ENCODE data around the gene PFDN4. TPM values are rescaled to one million over a fixed set of nuclear protein-coding genes. Genes with fewer than 3 reads are reported as not detected.

The PFDN4 gene
- total and polyA plus RNA-seq, 7 experiments from 2014 or later = 14.6 to 46.5 (median 19.7) TPM

- intact Hi-C loops (cut with micrococcal nuclease) = loop anchor here (1.0 to 5.0 kb wide), 5 partner anchors 103 to 1957 kb away; no protein-coding TSS in a partner anchor
- Mint-ChIP-seq H3K4me1 (peaks cover 0 to 4% (median 0%) of the 10 kb centered on the region in 7 donors), H3K9me3 (no peaks in the 10 kb centered on the region), H3K27me3 (peaks cover 0 to 4% (median 0%) of the 10 kb centered on the region in 5 donors), H3K4me3 (no peak overlapping the region), H3K27ac (peak overlapping the region in 1 of 9 donors; percentile 41), H3K36me3 (no peaks in the 10 kb centered on the region)
- ChIA-PET CTCF (interaction anchor here (0.6 to 3.8 kb wide), 7 partner anchors 9 to 452 kb away, joined by 3 to 17 read pairs (median 4); partner anchors contain the start of gene PFDN4), POLR2A (no interaction called here)
- no peaks in the 10 kb centered on the region for H3K4me1 ChIP-seq (ENCODE audit: control insufficient read depth in 2 of 2, insufficient read depth in 2 of 2, low read length in 2 of 2)
- H3K27me3 ChIP-seq (ENCODE audit: control insufficient read depth in 2 of 2, insufficient read depth in 2 of 2, low read length in 2 of 2) = no peaks in the 10 kb centered on the region
- DNase-seq (no peak), ATAC-seq (no peak)
- H3K27ac ChIP-seq (ENCODE audit: low read depth, low read length) = no peak overlapping the region
- no peaks in the 10 kb centered on the region for H3K36me3 ChIP-seq (ENCODE audit: control insufficient read depth in 2 of 3, insufficient read depth in 3 of 3, low read length in 3 of 3)
- no peak overlapping the region for H3K4me3 ChIP-seq (ENCODE audit: low read length)
- H3K9me3 ChIP-seq (ENCODE audit: control insufficient read depth in 2 of 3, low read length in 3 of 3) = no peaks in the 10 kb centered on the region
Measured at GRCh38 chr20:54199283-54199682, 8.6 kb upstream of the PFDN4 start.

GRCh38 chr20:54199721-54200176, 8.1 kb upstream of the PFDN4 start:
- H3K9me3 Mint-ChIP-seq = no peaks in the 10 kb centered on the region

GRCh38 chr20:54200487-54201267, 7.2 kb upstream of the PFDN4 start:
- no peaks in the 10 kb centered on the region for H3K4me1 ChIP-seq (ENCODE audit: control insufficient read depth in 2 of 2, insufficient read depth in 2 of 2, low read length in 2 of 2)
- H3K27ac ChIP-seq (ENCODE audit: low read depth, low read length) = no peak overlapping the region
- H3K4me3 ChIP-seq (ENCODE audit: low read length) = no peak overlapping the region
- H3K27me3 Mint-ChIP-seq = peaks cover 0 to 4% (median 0%) of the 10 kb centered on the region in 5 donors
- H3K27ac Mint-ChIP-seq = no peak overlapping the region
- no peaks in the 10 kb centered on the region for H3K36me3 ChIP-seq (ENCODE audit: control insufficient read depth in 2 of 3, insufficient read depth in 3 of 3, low read length in 3 of 3)
- ChIA-PET POLR2A (no interaction called here), CTCF (interaction anchor here (0.7 to 3.8 kb wide), 8 partner anchors 11 to 139 kb away, joined by 3 to 17 read pairs (median 4); no protein-coding TSS in a partner anchor)
- ATAC-seq (no peak), DNase-seq (no peak)
- no peaks in the 10 kb centered on the region for H3K9me3 ChIP-seq (ENCODE audit: control insufficient read depth in 2 of 3, low read length in 3 of 3)
- H3K4me1 Mint-ChIP-seq = peaks cover 0 to 4% (median 0%) of the 10 kb centered on the region in 7 donors
- intact Hi-C loops (cut with micrococcal nuclease) = loop anchor here (10.0 kb wide), 2 partner anchors 616 to 986 kb away; no protein-coding TSS in a partner anchor
- H3K27me3 ChIP-seq (ENCODE audit: control insufficient read depth in 2 of 2, insufficient read depth in 2 of 2, low read length in 2 of 2) = no peaks in the 10 kb centered on the region
- no peak overlapping the region for H3K4me3 Mint-ChIP-seq
- no peaks in the 10 kb centered on the region for H3K9me3 Mint-ChIP-seq
- no peaks in the 10 kb centered on the region for H3K36me3 Mint-ChIP-seq

More at GRCh38 chr20:54199721-54200176, 8.1 kb upstream of the PFDN4 start:
- CTCF ChIA-PET = interaction anchor here (0.6 to 3.8 kb wide), 8 partner anchors 9 to 453 kb away, joined by 3 to 17 read pairs (median 4); partner anchors contain the start of gene PFDN4
- Histone ChIP-seq H3K4me1 (ENCODE audit: control insufficient read depth in 2 of 2, insufficient read depth in 2 of 2, low read length in 2 of 2) (no peaks in the 10 kb centered on the region), H3K9me3 (ENCODE audit: control insufficient read depth in 2 of 3, low read length in 3 of 3) (no peaks in the 10 kb centered on the region), H3K27ac (ENCODE audit: low read depth, low read length) (no peak overlapping the region), H3K36me3 (ENCODE audit: control insufficient read depth in 2 of 3, insufficient read depth in 3 of 3, low read length in 3 of 3) (no peaks in the 10 kb centered on the region), H3K4me3 (ENCODE audit: low read length) (no peak overlapping the region), H3K27me3 (ENCODE audit: control insufficient read depth in 2 of 2, insufficient read depth in 2 of 2, low read length in 2 of 2) (no peaks in the 10 kb centered on the region)
- intact Hi-C loops (cut with micrococcal nuclease) = loop anchor here (1.0 to 10.0 kb wide), 7 partner anchors 103 to 1957 kb away; no protein-coding TSS in a partner anchor
- Mint-ChIP-seq H3K4me1 (peaks cover 0 to 4% (median 0%) of the 10 kb centered on the region in 7 donors), H3K27me3 (peaks cover 0 to 4% (median 0%) of the 10 kb centered on the region in 5 donors), H3K27ac (no peak overlapping the region), H3K4me3 (no peak overlapping the region), H3K36me3 (no peaks in the 10 kb centered on the region)
- DNase-seq (peak; percentile 32 to 69 (median 53)), ATAC-seq (peak; percentile 78)
- POLR2A ChIA-PET = no interaction called here

- peaks cover 0 to 4% (median 0%) of the 10 kb centered on the region in 5 donors for H3K27me3 Mint-ChIP-seq
Measured at GRCh38 chr20:54201268-54201846, 6.5 kb upstream of the PFDN4 start.

GRCh38 chr20:54203281-54203680, 4.6 kb upstream of the PFDN4 start:
- intact Hi-C loops (cut with micrococcal nuclease) = loop anchor here (10.0 kb wide), 2 partner anchors 618 to 988 kb away; no protein-coding TSS in a partner anchor
- Mint-ChIP-seq H3K36me3 (no peaks in the 10 kb centered on the region), H3K27ac (no peak overlapping the region), H3K27me3 (peaks cover 0 to 4% (median 0%) of the 10 kb centered on the region in 5 donors), H3K4me1 (peaks cover 0 to 4% (median 0%) of the 10 kb centered on the region in 7 donors), H3K4me3 (no peak overlapping the region), H3K9me3 (no peaks in the 10 kb centered on the region)
- Histone ChIP-seq H3K27me3 (ENCODE audit: control insufficient read depth in 2 of 2, insufficient read depth in 2 of 2, low read length in 2 of 2) (no peaks in the 10 kb centered on the region), H3K27ac (ENCODE audit: low read depth, low read length) (no peak overlapping the region), H3K36me3 (ENCODE audit: control insufficient read depth in 2 of 3, insufficient read depth in 3 of 3, low read length in 3 of 3) (peaks cover 0 to 2% (median 0%) of the 10 kb centered on the region in 3 experiments), H3K4me1 (ENCODE audit: control insufficient read depth in 2 of 2, insufficient read depth in 2 of 2, low read length in 2 of 2) (no peaks in the 10 kb centered on the region), H3K4me3 (ENCODE audit: low read length) (no peak overlapping the region), H3K9me3 (ENCODE audit: control insufficient read depth in 2 of 3, low read length in 3 of 3) (no peaks in the 10 kb centered on the region)
- ChIA-PET CTCF (no interaction called here), POLR2A (no interaction called here)
- ATAC-seq = no peak
- no peak for DNase-seq

More at GRCh38 chr20:54201268-54201846, 6.5 kb upstream of the PFDN4 start:
- POLR2A ChIA-PET = no interaction called here
- Mint-ChIP-seq H3K36me3 (no peaks in the 10 kb centered on the region), H3K4me3 (no peak overlapping the region), H3K9me3 (no peaks in the 10 kb centered on the region), H3K4me1 (peaks cover 0 to 4% (median 0%) of the 10 kb centered on the region in 7 donors), H3K27ac (no peak overlapping the region)
- Histone ChIP-seq H3K36me3 (ENCODE audit: control insufficient read depth in 2 of 3, insufficient read depth in 3 of 3, low read length in 3 of 3) (no peaks in the 10 kb centered on the region), H3K27me3 (ENCODE audit: control insufficient read depth in 2 of 2, insufficient read depth in 2 of 2, low read length in 2 of 2) (no peaks in the 10 kb centered on the region), H3K4me3 (ENCODE audit: low read length) (no peak overlapping the region), H3K9me3 (ENCODE audit: control insufficient read depth in 2 of 3, low read length in 3 of 3) (no peaks in the 10 kb centered on the region), H3K4me1 (ENCODE audit: control insufficient read depth in 2 of 2, insufficient read depth in 2 of 2, low read length in 2 of 2) (no peaks in the 10 kb centered on the region), H3K27ac (ENCODE audit: low read depth, low read length) (no peak overlapping the region)
- DNase-seq (no peak), ATAC-seq (no peak)
- CTCF ChIA-PET = interaction anchor here (0.7 to 3.8 kb wide), 3 partner anchors 11 to 97 kb away, joined by 3 to 17 read pairs (median 3); no protein-coding TSS in a partner anchor
- intact Hi-C loops (cut with micrococcal nuclease) = loop anchor here (10.0 kb wide), 2 partner anchors 617 to 987 kb away; no protein-coding TSS in a partner anchor

GRCh38 chr20:54204063-54204462, 3.8 kb upstream of the PFDN4 start:
- Histone ChIP-seq H3K9me3 (ENCODE audit: control insufficient read depth in 2 of 3, low read length in 3 of 3) (no peaks in the 10 kb centered on the region), H3K27me3 (ENCODE audit: control insufficient read depth in 2 of 2, insufficient read depth in 2 of 2, low read length in 2 of 2) (no peaks in the 10 kb centered on the region), H3K4me3 (ENCODE audit: low read length) (no peak overlapping the region), H3K27ac (ENCODE audit: low read depth, low read length) (no peak overlapping the region), H3K36me3 (ENCODE audit: control insufficient read depth in 2 of 3, insufficient read depth in 3 of 3, low read length in 3 of 3) (peaks cover 0 to 4% (median 0%) of the 10 kb centered on the region in 3 experiments), H3K4me1 (ENCODE audit: control insufficient read depth in 2 of 2, insufficient read depth in 2 of 2, low read length in 2 of 2) (peaks cover 7% of the 10 kb centered on the region in 2 donors)
- Mint-ChIP-seq H3K27me3 (peaks cover 0 to 4% (median 0%) of the 10 kb centered on the region in 5 donors), H3K9me3 (no peaks in the 10 kb centered on the region), H3K4me3 (no peak overlapping the region), H3K36me3 (no peaks in the 10 kb centered on the region), H3K27ac (no peak overlapping the region), H3K4me1 (peaks cover 5 to 9% (median 6%) of the 10 kb centered on the region in 7 donors)
- ChIA-PET CTCF (no interaction called here), POLR2A (no interaction called here)
- no peak for DNase-seq
- intact Hi-C loops (cut with micrococcal nuclease) = loop anchor here (10.0 kb wide), 2 partner anchors 619 to 989 kb away; no protein-coding TSS in a partner anchor
- no peak for ATAC-seq
